Measurements from ENCODE around the gene SSBP2. TPM values are rescaled to one million over a fixed set of nuclear protein-coding genes. Genes with fewer than 3 reads are reported as not detected.

The SSBP2 gene
- total RNA-seq, 1 experiment from 2014 or later: 5.2 TPM

DNA sequence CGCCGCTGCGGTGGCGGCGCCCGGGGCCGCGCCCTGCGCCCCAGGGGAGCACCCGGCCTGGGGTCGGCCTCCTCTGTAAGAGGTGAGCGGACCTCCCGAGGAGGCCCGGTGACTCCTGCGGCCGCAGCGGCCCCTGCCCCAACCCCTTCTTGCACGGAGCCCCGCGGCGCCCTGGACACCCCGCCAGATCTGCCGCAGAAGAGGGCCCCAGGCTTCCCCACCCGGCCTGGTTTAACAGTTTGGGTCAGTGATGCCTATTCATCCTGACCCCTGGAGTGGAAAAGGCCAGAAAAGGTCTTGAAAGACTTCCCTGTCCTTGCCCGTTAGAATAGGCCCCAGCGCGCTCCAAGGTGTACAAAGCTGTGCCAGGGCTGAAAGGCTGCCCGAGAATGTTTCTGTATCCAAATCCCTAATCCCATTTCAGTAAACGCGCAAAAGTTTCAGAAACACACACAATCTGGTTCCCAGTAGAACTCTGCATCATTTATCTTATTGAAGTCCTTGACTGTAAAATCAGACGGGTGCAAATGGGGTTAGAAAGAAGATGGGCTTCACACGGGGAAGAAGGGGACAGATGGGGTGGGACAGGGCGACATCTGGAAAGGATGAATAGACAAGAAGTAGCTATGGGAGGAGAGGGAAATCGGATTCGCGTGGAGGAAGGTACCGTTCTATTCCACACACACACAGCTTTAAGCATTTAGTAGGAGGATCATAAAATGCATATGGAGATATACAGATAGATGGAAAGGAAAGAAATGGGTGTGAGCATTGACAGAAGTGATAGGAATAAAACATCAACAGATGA, 1.1 kb upstream of the SSBP2 start:
- Histone ChIP-seq H3K9me2 (ENCODE audit: insufficient read depth) (no peaks in the 10 kb centered on the region), H4K20me1 (ENCODE audit: insufficient read depth) (no peaks in the 10 kb centered on the region), H3K4me3 (replicated peaks in 1 of 2; ENCODE audit: low read depth in 1 of 2, low read length in 2 of 2) (peak overlapping the region; percentile 48 to 62), H3K36me3 (ENCODE audit: control insufficient read depth in 1 of 2, insufficient read depth in 2 of 2, low read length in 2 of 2) (no peaks in the 10 kb centered on the region), H3K4me1 (ENCODE audit: control insufficient read depth in 1 of 2, insufficient read depth in 2 of 2, low read length in 2 of 2) (peaks cover 13 to 22% of the 10 kb centered on the region in 2 experiments), H3K27ac (ENCODE audit: low read depth, low read length) (peak overlapping the region; percentile 86), H3K9me3 (ENCODE audit: control insufficient read depth in 1 of 2, insufficient read depth in 1 of 2, low read depth in 1 of 2, low read length in 2 of 2) (no peaks in the 10 kb centered on the region), H2AFZ (ENCODE audit: low read depth, low read length, poor library complexity, severe bottlenecking) (peak overlapping the region; percentile 25), H3K9ac (ENCODE audit: low read length) (peak overlapping the region; percentile 65), H3K79me2 (ENCODE audit: insufficient read depth, low read length) (no peaks in the 10 kb centered on the region), H3K4me2 (ENCODE audit: low read length) (peak overlapping the region; percentile 75), H3K27me3 (ENCODE audit: insufficient read depth, low read length) (peaks cover 25% of the 10 kb centered on the region)
- ATAC-seq (no peak), DNase-seq (ENCODE audit: low read depth, low spot score) (no peak)
- TF ChIP-seq, protein P1, sequence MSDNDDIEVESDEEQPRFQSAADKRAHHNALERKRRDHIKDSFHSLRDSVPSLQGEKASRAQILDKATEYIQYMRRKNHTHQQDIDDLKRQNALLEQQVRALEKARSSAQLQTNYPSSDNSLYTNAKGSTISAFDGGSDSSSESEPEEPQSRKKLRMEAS (IDR thresholded peaks at IDR 0.05): no peak
- TF ChIP-seq ZFX (IDR thresholded peaks at IDR 0.05): peak; percentile 74
- BruUV-seq (replicated peaks): no TSS peak
- RAD21 ChIA-PET (ENCODE audit: low non-redundant PET in 1 of 2, low total read pairs in 2 of 2, uncharacterized antibody in 2 of 2, unreplicated experiment in 2 of 2): interaction anchor here (1.0 to 1.5 kb wide), 3 partner anchors 37 to 99 kb away, joined by 6 to 35 read pairs (median 24); no protein-coding TSS in a partner anchor
- CTCF ChIA-PET: interaction anchor here (0.8 to 2.0 kb wide), 7 partner anchors 85 to 414 kb away, joined by 3 to 32 read pairs (median 5); no protein-coding TSS in a partner anchor
- POLR2A ChIA-PET: interaction anchor here (0.6 to 2.6 kb wide), 6 partner anchors 35 to 414 kb away, joined by 3 to 31 read pairs (median 6); no protein-coding TSS in a partner anchor
- intact Hi-C loops (cut with micrococcal nuclease): loop anchor here (1.0 to 10.0 kb wide), 5 partner anchors 35 to 526 kb away; partner anchors contain the start of genes ATG10 and RPS23

DNA sequence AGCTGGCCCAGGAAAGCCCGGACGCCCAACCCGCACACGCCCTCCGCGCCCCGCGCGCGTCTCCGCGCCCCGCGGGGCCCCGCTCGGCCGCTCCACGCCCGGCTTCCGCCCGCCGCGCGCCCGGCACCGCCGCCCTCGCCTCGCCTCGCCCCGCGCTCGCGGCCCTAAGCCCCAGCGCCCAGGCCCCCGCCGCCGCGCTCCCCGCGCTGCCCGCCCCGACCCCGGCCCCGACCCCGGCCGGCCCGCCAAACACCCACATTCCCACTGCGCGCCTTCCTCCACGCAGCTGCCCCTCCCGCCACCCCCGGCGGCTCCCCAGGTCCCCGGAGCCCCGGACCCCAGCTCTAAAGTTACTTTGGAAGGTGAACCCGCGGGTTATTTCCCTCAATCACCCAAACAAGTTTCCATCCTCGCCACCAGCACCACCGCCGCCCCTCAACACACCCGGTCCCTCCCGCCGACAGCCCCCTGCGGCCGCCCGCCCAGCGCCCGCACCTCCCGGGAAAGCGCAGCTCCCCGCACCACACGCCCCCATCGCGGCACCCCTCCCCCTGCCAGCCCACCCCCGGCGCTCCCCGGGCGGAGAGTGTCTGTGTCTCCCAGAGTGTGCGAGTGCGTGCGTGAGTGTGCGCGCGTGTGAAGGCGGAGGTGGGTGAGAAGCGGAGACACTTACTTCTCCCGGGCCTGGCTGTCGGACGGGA, 439 bp downstream of the SSBP2 start:
- Histone ChIP-seq H3K4me3 (replicated peaks in 1 of 2; ENCODE audit: low read depth in 1 of 2, low read length in 2 of 2) (peak overlapping the region; percentile 50 to 62), H3K9me2 (ENCODE audit: insufficient read depth) (no peaks in the 10 kb centered on the region), H3K27me3 (ENCODE audit: insufficient read depth, low read length) (peaks cover 25% of the 10 kb centered on the region), H3K36me3 (ENCODE audit: control insufficient read depth in 1 of 2, insufficient read depth in 2 of 2, low read length in 2 of 2) (no peaks in the 10 kb centered on the region), H3K4me1 (ENCODE audit: control insufficient read depth in 1 of 2, insufficient read depth in 2 of 2, low read length in 2 of 2) (peaks cover 9 to 18% of the 10 kb centered on the region in 2 experiments), H3K9me3 (ENCODE audit: control insufficient read depth in 1 of 2, insufficient read depth in 1 of 2, low read depth in 1 of 2, low read length in 2 of 2) (no peaks in the 10 kb centered on the region), H2AFZ (ENCODE audit: low read depth, low read length, poor library complexity, severe bottlenecking) (no peak overlapping the region), H3K9ac (ENCODE audit: low read length) (peak overlapping the region; percentile 16; the same call in 1 of the 2 replicates), H3K27ac (ENCODE audit: low read depth, low read length) (no peak overlapping the region), H3K79me2 (ENCODE audit: insufficient read depth, low read length) (no peaks in the 10 kb centered on the region), H3K4me2 (ENCODE audit: low read length) (peak overlapping the region; percentile 75), H4K20me1 (ENCODE audit: insufficient read depth) (no peaks in the 10 kb centered on the region)
- CTCF ChIA-PET: interaction anchor here (1.1 to 2.0 kb wide), 8 partner anchors 88 to 415 kb away, joined by 4 to 32 read pairs (median 6); no protein-coding TSS in a partner anchor
- DNase-seq (ENCODE audit: low read depth, low spot score): no peak
- intact Hi-C loops (cut with micrococcal nuclease): loop anchor here (1.0 to 10.0 kb wide), 5 partner anchors 37 to 528 kb away; partner anchors contain the start of genes ATG10 and RPS23
- RAD21 ChIA-PET (ENCODE audit: low non-redundant PET in 1 of 2, low total read pairs in 2 of 2, uncharacterized antibody in 2 of 2, unreplicated experiment in 2 of 2): interaction anchor here (1.0 to 1.5 kb wide), 3 partner anchors 101 to 415 kb away, joined by 3 to 35 read pairs (median 24); no protein-coding TSS in a partner anchor
- BruUV-seq (replicated peaks): no TSS peak
- POLR2A ChIA-PET: interaction anchor here (1.2 to 2.6 kb wide), 3 partner anchors 100 to 103 kb away, joined by 5 to 31 read pairs (median 10); no protein-coding TSS in a partner anchor
- no peak; the same call in 1 of the 2 replicates for ATAC-seq
- no peak for TF ChIP-seq EZH2 (IDR thresholded peaks at IDR 0.05)
- no peak for TF ChIP-seq YY1 (IDR thresholded peaks at IDR 0.05; ENCODE audit: extremely low read depth, insufficient replicate concordance, low read depth, low read length)
- no peak for TF ChIP-seq TCF7L2 (IDR thresholded peaks at IDR 0.05; ENCODE audit: borderline replicate concordance, extremely low read depth, insufficient read depth, insufficient read length)
- no peak for TF ChIP-seq ZFX (IDR thresholded peaks at IDR 0.05)
- TF ChIP-seq SIN3A (IDR thresholded peaks at IDR 0.05; ENCODE audit: low read depth): no peak
- TF ChIP-seq ATF3 (IDR thresholded peaks at IDR 0.05): no peak
- TF ChIP-seq SP1 (IDR thresholded peaks at IDR 0.05; ENCODE audit: low read depth): no peak
- no peak for TF ChIP-seq RAD21 (IDR thresholded peaks at IDR 0.05; ENCODE audit: low read depth)
- TF ChIP-seq, protein P2, sequence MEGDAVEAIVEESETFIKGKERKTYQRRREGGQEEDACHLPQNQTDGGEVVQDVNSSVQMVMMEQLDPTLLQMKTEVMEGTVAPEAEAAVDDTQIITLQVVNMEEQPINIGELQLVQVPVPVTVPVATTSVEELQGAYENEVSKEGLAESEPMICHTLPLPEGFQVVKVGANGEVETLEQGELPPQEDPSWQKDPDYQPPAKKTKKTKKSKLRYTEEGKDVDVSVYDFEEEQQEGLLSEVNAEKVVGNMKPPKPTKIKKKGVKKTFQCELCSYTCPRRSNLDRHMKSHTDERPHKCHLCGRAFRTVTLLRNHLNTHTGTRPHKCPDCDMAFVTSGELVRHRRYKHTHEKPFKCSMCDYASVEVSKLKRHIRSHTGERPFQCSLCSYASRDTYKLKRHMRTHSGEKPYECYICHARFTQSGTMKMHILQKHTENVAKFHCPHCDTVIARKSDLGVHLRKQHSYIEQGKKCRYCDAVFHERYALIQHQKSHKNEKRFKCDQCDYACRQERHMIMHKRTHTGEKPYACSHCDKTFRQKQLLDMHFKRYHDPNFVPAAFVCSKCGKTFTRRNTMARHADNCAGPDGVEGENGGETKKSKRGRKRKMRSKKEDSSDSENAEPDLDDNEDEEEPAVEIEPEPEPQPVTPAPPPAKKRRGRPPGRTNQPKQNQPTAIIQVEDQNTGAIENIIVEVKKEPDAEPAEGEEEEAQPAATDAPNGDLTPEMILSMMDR (IDR thresholded peaks at IDR 0.05 in 2 of 3, conservative IDR thresholded peaks at IDR 0.05 in 1 of 3; ENCODE audit: borderline replicate concordance in 1 of 3, insufficient read depth in 1 of 3, low read depth in 2 of 3, low read length in 2 of 3): no peak

Measured in HCT116 (cell line).